Astrocyte (in vitro differentiated cells and primary cell): ENCODE results near the gene VPS13A. TPM values are rescaled to one million over a fixed set of nuclear protein-coding genes. Genes with fewer than 3 reads are reported as not detected.

Experiments used
- DNase-seq: peaks from one replicate; pipeline ENCODE4 v3.0.0-alpha.2; 2010; ENCODE audit warnings: low read depth
- FAIRE-seq: peaks from 2 replicates; lab custom pipeline; 2011; peaks lifted over from hg19 to GRCh38; lab: Jason Lieb, UNC
- H2AFZ ChIP-seq: 2 replicates; pipeline ENCODE4 v1.6.0; 2012; ENCODE audit warnings: low read depth, low read length, inconsistent platforms
- H3K27ac ChIP-seq: 2 replicates; pipeline ENCODE4 v1.5.1; 2011; ENCODE audit warnings: low read depth, low read length, inconsistent platforms
- H3K27me3 ChIP-seq: 2 replicates; pipeline ENCODE4 v1.6.0; 2011; ENCODE audit warnings: low read length, inconsistent platforms; ENCODE audit not compliant: insufficient read depth
- H3K36me3 ChIP-seq: 2 replicates; pipeline ENCODE4 v1.5.1; 2011; ENCODE audit warnings: low read length, inconsistent platforms; ENCODE audit not compliant: insufficient read depth
- H3K4me1 ChIP-seq: 2 replicates; pipeline ENCODE4 v1.5.1; 2011; ENCODE audit warnings: low read length, inconsistent platforms; ENCODE audit not compliant: insufficient read depth
- H3K4me2 ChIP-seq: 2 replicates; pipeline ENCODE4 v1.6.0; 2012; ENCODE audit warnings: low read length, inconsistent platforms
- H3K4me3 ChIP-seq: 2 replicates; pipeline ENCODE4 v1.5.1; 2011; ENCODE audit warnings: low read depth, mild to moderate bottlenecking, low read length, inconsistent platforms; ENCODE audit not compliant: insufficient read depth
- H3K79me2 ChIP-seq: 2 replicates; pipeline ENCODE4 v1.6.0; 2012; ENCODE audit warnings: mild to moderate bottlenecking, low read length, inconsistent platforms; ENCODE audit not compliant: insufficient read depth
- H3K9ac ChIP-seq: 2 replicates; pipeline ENCODE4 v1.6.0; 2012; ENCODE audit warnings: mild to moderate bottlenecking, low read length, inconsistent platforms
- H3K9me3 ChIP-seq: 2 replicates; pipeline ENCODE4 v1.5.1; 2012; ENCODE audit warnings: low read depth, mild to moderate bottlenecking, low read length, inconsistent platforms; ENCODE audit not compliant: insufficient read depth
- H4K20me1 ChIP-seq: 2 replicates; pipeline ENCODE4 v1.6.0; 2012; ENCODE audit warnings: low read length, inconsistent platforms; ENCODE audit not compliant: insufficient read depth
- H3K27ac Mint-ChIP-seq: one replicate; pipeline ENCODE4 v1.8.0; 2021; ENCODE audit warnings: mild to moderate bottlenecking, mixed read lengths; ENCODE audit not compliant: unreplicated experiment
- H3K27me3 Mint-ChIP-seq: one replicate; pipeline ENCODE4 v1.8.0; 2021; ENCODE audit warnings: low read depth, mixed read lengths; ENCODE audit not compliant: unreplicated experiment
- H3K36me3 Mint-ChIP-seq: one replicate; pipeline ENCODE4 v1.8.0; 2021; ENCODE audit warnings: low read depth, mixed read lengths; ENCODE audit not compliant: unreplicated experiment
- H3K4me1 Mint-ChIP-seq: one replicate; pipeline ENCODE4 v1.8.0; 2021; ENCODE audit warnings: low read depth, mixed read lengths; ENCODE audit not compliant: unreplicated experiment
- H3K4me3 Mint-ChIP-seq: one replicate; pipeline ENCODE4 v1.8.0; 2021; ENCODE audit warnings: mild to moderate bottlenecking, moderate library complexity, mixed read lengths; ENCODE audit not compliant: unreplicated experiment
- H3K9me3 Mint-ChIP-seq: one replicate; pipeline ENCODE4 v1.8.0; 2021; ENCODE audit warnings: mild to moderate bottlenecking, mixed read lengths; ENCODE audit not compliant: unreplicated experiment
- EZH2 ChIP-seq: IDR thresholded peaks from 2 replicates; pipeline ENCODE4 v1.6.1; 2012; ENCODE audit warnings: mild to moderate bottlenecking, low read length, inconsistent platforms; ENCODE audit not compliant: insufficient read depth
- total RNA-seq: library from RNA; stranded (reverse); gene quantifications from 2 replicates; pipeline ENCODE4 v1.2.1, GENCODE V29; 2021
- TF ChIP-seq, protein P1 (sequence below): IDR thresholded peaks from 2 replicates; pipeline ENCODE4 v1.5.1; 2011; ENCODE audit warnings: low read depth, mild to moderate bottlenecking, inconsistent platforms, low read length, moderate library complexity; ENCODE audit not compliant: insufficient read depth

Gene VPS13A
- total RNA-seq, 1 donor from 2014 or later, result 34.9 TPM

DNA sequence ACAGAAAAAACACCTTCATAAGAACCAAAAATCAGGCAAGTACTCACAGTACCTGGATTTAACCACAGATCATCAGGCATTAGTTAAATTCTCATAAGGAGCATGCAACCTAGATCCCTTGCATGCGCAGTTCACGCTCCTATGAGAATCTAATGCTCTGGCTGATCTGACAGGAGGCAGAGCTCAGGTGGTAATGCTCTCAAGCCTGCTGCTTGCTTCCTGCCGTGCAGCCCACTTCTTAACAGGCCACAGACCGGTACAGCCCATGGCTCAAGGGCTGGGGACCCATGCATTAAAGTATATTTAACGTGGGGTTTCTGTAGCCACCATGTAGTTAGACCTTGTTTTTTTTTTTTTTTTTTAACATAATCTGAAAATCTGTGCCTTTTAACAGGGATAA lies 147.7 kb downstream of the VPS13A start:
- H3K27ac Mint-ChIP-seq, result no peak overlapping the region
- H3K36me3 Mint-ChIP-seq, result peaks cover 5% of the 10 kb centered on the region
- Histone ChIP-seq H3K4me1 (no peaks in the 10 kb centered on the region), H2AFZ (no peak overlapping the region), H3K4me3 (no peak overlapping the region), H3K9ac (no peak overlapping the region), H3K4me2 (no peak overlapping the region), H3K36me3 (no peaks in the 10 kb centered on the region), H3K27me3 (no peaks in the 10 kb centered on the region), H4K20me1 (no peaks in the 10 kb centered on the region), H3K79me2 (no peaks in the 10 kb centered on the region), H3K9me3 (no peaks in the 10 kb centered on the region), H3K27ac (no peak overlapping the region)
- H3K9me3 Mint-ChIP-seq, result peaks cover 2% of the 10 kb centered on the region
- H3K4me3 Mint-ChIP-seq, result no peak overlapping the region
- no peak for TF ChIP-seq EZH2
- TF ChIP-seq, protein P1, sequence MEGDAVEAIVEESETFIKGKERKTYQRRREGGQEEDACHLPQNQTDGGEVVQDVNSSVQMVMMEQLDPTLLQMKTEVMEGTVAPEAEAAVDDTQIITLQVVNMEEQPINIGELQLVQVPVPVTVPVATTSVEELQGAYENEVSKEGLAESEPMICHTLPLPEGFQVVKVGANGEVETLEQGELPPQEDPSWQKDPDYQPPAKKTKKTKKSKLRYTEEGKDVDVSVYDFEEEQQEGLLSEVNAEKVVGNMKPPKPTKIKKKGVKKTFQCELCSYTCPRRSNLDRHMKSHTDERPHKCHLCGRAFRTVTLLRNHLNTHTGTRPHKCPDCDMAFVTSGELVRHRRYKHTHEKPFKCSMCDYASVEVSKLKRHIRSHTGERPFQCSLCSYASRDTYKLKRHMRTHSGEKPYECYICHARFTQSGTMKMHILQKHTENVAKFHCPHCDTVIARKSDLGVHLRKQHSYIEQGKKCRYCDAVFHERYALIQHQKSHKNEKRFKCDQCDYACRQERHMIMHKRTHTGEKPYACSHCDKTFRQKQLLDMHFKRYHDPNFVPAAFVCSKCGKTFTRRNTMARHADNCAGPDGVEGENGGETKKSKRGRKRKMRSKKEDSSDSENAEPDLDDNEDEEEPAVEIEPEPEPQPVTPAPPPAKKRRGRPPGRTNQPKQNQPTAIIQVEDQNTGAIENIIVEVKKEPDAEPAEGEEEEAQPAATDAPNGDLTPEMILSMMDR, result no peak
- no peak for DNase-seq
- H3K27me3 Mint-ChIP-seq, result no peaks in the 10 kb centered on the region
- FAIRE-seq, result no peak
- peaks cover 3% of the 10 kb centered on the region for H3K4me1 Mint-ChIP-seq

DNA sequence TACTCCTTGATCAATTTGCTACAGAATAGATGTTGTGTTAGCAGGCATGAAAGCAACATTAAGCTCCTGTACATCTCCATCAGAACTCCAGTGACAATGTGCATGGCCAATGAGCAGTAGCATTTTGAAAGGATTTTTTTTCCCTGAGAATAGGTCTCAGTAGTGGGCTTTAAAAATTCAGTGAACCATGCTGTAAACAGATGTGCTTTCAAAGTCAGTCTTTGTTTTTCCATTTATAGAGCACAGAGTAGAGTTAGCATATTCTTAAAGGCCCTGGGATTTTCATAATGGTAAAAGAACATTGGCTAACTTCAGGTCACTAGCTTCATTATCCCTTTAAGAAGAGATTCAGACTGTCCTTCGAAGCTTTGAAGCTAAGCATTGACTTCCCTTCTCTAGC lies 150.8 kb downstream of the VPS13A start:
- Histone ChIP-seq H3K9ac (no peak overlapping the region), H3K9me3 (no peaks in the 10 kb centered on the region), H2AFZ (no peak overlapping the region), H3K4me2 (no peak overlapping the region), H3K27me3 (no peaks in the 10 kb centered on the region), H3K36me3 (no peaks in the 10 kb centered on the region), H3K79me2 (no peaks in the 10 kb centered on the region), H4K20me1 (no peaks in the 10 kb centered on the region), H3K4me3 (no peak overlapping the region), H3K27ac (no peak overlapping the region), H3K4me1 (no peaks in the 10 kb centered on the region)
- TF ChIP-seq EZH2, result no peak
- TF ChIP-seq, protein P1, result no peak
- H3K27me3 Mint-ChIP-seq, result no peaks in the 10 kb centered on the region
- DNase-seq (no peak), FAIRE-seq (no peak)
- H3K4me3 Mint-ChIP-seq, result no peak overlapping the region
- peaks cover 3% of the 10 kb centered on the region for H3K4me1 Mint-ChIP-seq
- no peak overlapping the region for H3K27ac Mint-ChIP-seq
- peaks cover 2% of the 10 kb centered on the region for H3K9me3 Mint-ChIP-seq
- peaks cover 5% of the 10 kb centered on the region for H3K36me3 Mint-ChIP-seq

DNA sequence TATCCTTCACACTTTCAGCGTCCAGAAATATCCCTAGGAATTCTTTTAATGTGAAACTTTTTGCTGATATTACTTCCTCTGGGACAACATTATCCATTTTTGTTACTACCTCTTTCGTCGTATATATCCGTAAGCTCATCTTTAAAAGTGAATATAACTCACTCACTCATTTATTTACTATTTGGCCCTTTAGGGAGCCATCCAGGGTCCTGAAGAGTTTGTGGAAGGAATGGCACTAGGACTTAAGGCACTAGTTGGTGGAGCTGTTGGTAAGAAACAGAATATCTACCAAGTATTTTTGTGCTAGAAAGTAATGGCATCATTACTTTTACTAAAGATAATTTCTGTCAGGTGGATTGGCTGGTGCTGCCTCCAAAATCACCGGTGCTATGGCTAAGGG lies 192.7 kb downstream of the VPS13A start:
- H3K36me3 ChIP-seq, result peaks cover 7% of the 10 kb centered on the region
- H3K27ac Mint-ChIP-seq, result no peak overlapping the region
- H3K4me3 Mint-ChIP-seq, result no peak overlapping the region
- H3K36me3 Mint-ChIP-seq, result peaks cover 9% of the 10 kb centered on the region
- no peaks in the 10 kb centered on the region for H3K4me1 ChIP-seq
- no peaks in the 10 kb centered on the region for H3K79me2 ChIP-seq
- no peak overlapping the region for H3K9ac ChIP-seq
- no peak overlapping the region for H3K4me3 ChIP-seq
- no peak for TF ChIP-seq EZH2
- TF ChIP-seq, protein P1, result no peak
- no peaks in the 10 kb centered on the region for H3K27me3 Mint-ChIP-seq
- H2AFZ ChIP-seq, result no peak overlapping the region
- H3K9me3 ChIP-seq, result no peaks in the 10 kb centered on the region
- no peaks in the 10 kb centered on the region for H3K9me3 Mint-ChIP-seq
- H4K20me1 ChIP-seq, result no peaks in the 10 kb centered on the region
- H3K27ac ChIP-seq, result no peak overlapping the region
- no peaks in the 10 kb centered on the region for H3K4me1 Mint-ChIP-seq
- no peak overlapping the region for H3K4me2 ChIP-seq
- DNase-seq, result no peak
- H3K27me3 ChIP-seq, result no peaks in the 10 kb centered on the region
- no peak for FAIRE-seq
